ENCODE measurements around the gene PGD. TPM values are rescaled to one million over a fixed set of nuclear protein-coding genes. Genes with fewer than 3 reads are reported as not detected.

Gene PGD
- total RNA-seq, 1 donor from 2014 or later = 152 TPM

DNA sequence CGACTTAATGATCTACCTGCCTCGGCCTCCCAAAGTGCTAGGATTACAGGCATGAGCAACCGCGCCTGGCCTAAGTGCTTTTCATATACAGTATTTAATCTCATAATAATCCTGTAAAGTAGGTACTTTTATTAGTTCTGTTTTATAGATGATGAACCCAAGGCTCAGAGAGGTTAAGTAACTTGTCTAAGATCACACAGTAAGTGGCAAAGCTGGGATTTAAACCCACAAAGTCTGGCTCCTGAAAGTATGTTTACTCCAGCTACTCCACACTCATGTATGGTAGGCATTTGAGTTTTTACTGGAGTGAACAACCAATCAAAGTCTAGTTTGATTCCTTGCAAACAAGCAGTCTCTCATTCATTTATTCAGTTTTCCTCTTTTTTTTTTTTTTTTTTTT is 71.2 kb downstream of the PGD start:
- intact Hi-C loops (cut with DNase I) = no loop called here
- no peak for DNase-seq (ENCODE audit: low spot score in 2 of 2)
- Histone ChIP-seq H3K27ac (no peak overlapping the region), H3K4me3 (no peak overlapping the region), H3K4me1 (peaks cover 4 to 12% of the 10 kb centered on the region in 2 donors), H3K27me3 (no peaks in the 10 kb centered on the region), H3K36me3 (peaks cover 13 to 41% of the 10 kb centered on the region in 2 donors), H3K9me3 (no peaks in the 10 kb centered on the region)
- TF ChIP-seq, protein P1, sequence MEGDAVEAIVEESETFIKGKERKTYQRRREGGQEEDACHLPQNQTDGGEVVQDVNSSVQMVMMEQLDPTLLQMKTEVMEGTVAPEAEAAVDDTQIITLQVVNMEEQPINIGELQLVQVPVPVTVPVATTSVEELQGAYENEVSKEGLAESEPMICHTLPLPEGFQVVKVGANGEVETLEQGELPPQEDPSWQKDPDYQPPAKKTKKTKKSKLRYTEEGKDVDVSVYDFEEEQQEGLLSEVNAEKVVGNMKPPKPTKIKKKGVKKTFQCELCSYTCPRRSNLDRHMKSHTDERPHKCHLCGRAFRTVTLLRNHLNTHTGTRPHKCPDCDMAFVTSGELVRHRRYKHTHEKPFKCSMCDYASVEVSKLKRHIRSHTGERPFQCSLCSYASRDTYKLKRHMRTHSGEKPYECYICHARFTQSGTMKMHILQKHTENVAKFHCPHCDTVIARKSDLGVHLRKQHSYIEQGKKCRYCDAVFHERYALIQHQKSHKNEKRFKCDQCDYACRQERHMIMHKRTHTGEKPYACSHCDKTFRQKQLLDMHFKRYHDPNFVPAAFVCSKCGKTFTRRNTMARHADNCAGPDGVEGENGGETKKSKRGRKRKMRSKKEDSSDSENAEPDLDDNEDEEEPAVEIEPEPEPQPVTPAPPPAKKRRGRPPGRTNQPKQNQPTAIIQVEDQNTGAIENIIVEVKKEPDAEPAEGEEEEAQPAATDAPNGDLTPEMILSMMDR (IDR thresholded peaks at IDR 0.05) = no peak

Other genes starting within 250 kb of the PGD start
- gene KIF1B, start 188.5 kb upstream of the PGD start, total RNA-seq = 13.4 TPM
- gene CENPS, start 31.4 kb downstream of the PGD start, total RNA-seq = not detected
- gene CORT, start 51.0 kb downstream of the PGD start, total RNA-seq = not detected
- gene DFFA, start 73.5 kb downstream of the PGD start, total RNA-seq = 11.8 TPM
- gene PEX14, start 75.9 kb downstream of the PGD start, total RNA-seq = 10.6 TPM

Data from ascending aorta (tissue), 2 donors.